H1 (cell line): ENCODE measurements around the gene TBC1D22A. TPM values are rescaled to one million over a fixed set of nuclear protein-coding genes. Genes with fewer than 3 reads are reported as not detected.

ENCODE experiments used
- CTCF ChIA-PET: fragments of 300-600 bp; sonication (Branson Sonifier 250); formaldehyde crosslinking; loops from one replicate; lab custom pipeline; 2021; ENCODE audit not compliant: partially characterized antibody; lab: Charles Lee
- POLR2A ChIA-PET: fragments of 300-600 bp; sonication (Branson Sonifier 250); formaldehyde crosslinking; loops from one replicate; lab custom pipeline; 2021; ENCODE audit warnings: inconsistent platforms; ENCODE audit not compliant: partially characterized antibody; lab: Charles Lee
- DNase-seq, 2 experiments: peaks; one replicate each; pipeline versions ENCODE4 v3.0.0 to v3.0.0-alpha.2; 2010 to 2022; ENCODE audit warnings: low spot score in 2 of 2, low read depth in 1 of 2, mixed read lengths in 1 of 2
- FAIRE-seq: peaks from 2 replicates; lab custom pipeline; 2011; peaks lifted over from hg19 to GRCh38; lab: Jason Lieb, UNC
- H2AFZ ChIP-seq: 2 replicates; pipeline ENCODE4 v1.8.1; 2012; ENCODE audit warnings: low read length, inconsistent platforms
- H2AK5ac ChIP-seq: 2 replicates; pipeline ENCODE4 v1.6.1; 2013; ENCODE audit warnings: low read depth, low read length
- H2BK120ac ChIP-seq: replicated peaks from 2 replicates; pipeline ENCODE3; 2013; ENCODE audit warnings: low read depth, low read length, inconsistent platforms
- H2BK12ac ChIP-seq: 2 replicates; pipeline ENCODE4 v1.6.1; 2013; ENCODE audit warnings: low read depth, low read length
- H2BK15ac ChIP-seq: 2 replicates; pipeline ENCODE4 v1.6.1; 2013; ENCODE audit warnings: low read length
- H2BK20ac ChIP-seq: 2 replicates; pipeline ENCODE4 v1.6.1; 2013; ENCODE audit warnings: low read length
- H2BK5ac ChIP-seq: 2 replicates; pipeline ENCODE4 v1.6.1; 2013; ENCODE audit warnings: low read depth, low read length
- H3K14ac ChIP-seq: 2 replicates; pipeline ENCODE4 v1.6.1; 2013; ENCODE audit warnings: inconsistent platforms; ENCODE audit not compliant: insufficient read length
- H3K18ac ChIP-seq: 2 replicates; pipeline ENCODE4 v1.6.1; 2013; ENCODE audit warnings: low read length; ENCODE audit errors: extremely low read depth
- H3K23ac ChIP-seq: 2 replicates; pipeline ENCODE4 v1.6.1; 2013; ENCODE audit warnings: inconsistent platforms; ENCODE audit not compliant: insufficient read length
- H3K23me2 ChIP-seq: 2 replicates; pipeline ENCODE4 v1.6.1; 2013; ENCODE audit warnings: low read depth, low read length
- H3K27ac ChIP-seq: 2 replicates; pipeline ENCODE4 v1.6.1; 2011; ENCODE audit warnings: low read depth, low read length, inconsistent platforms
- H3K27me3 ChIP-seq, 4 experiments: replicated peaks in 1 of 4; 1 replicate in 1 of 4; 2 replicates in 3 of 4; pipeline versions ENCODE4 v1.6.1 to v1.8.1; 2011 to 2013; ENCODE audit warnings: low read length in 3 of 4, mild to moderate bottlenecking in 3 of 4, inconsistent platforms in 2 of 4, mixed read lengths in 2 of 4, moderate library complexity in 1 of 4; ENCODE audit not compliant: control insufficient read depth in 3 of 4, insufficient read depth in 3 of 4; ENCODE audit errors: extremely low read depth in 1 of 4
- H3K36me3 ChIP-seq, 4 experiments: 2 replicates each; pipeline versions ENCODE4 v1.6.1 to v1.8.1; 2011 to 2013; ENCODE audit warnings: mild to moderate bottlenecking in 4 of 4, low read length in 3 of 4, moderate library complexity in 2 of 4, control low read depth in 1 of 4, inconsistent platforms in 1 of 4; ENCODE audit not compliant: insufficient read depth in 4 of 4, control insufficient read depth in 2 of 4
- H3K4ac ChIP-seq: replicated peaks from 2 replicates; pipeline ENCODE3; 2013; ENCODE audit warnings: low read length, low read depth, mixed read lengths, inconsistent platforms; ENCODE audit not compliant: insufficient read length
- H3K4me1 ChIP-seq, 4 experiments: replicated peaks in 1 of 4; 1 replicate in 1 of 4; 2 replicates in 3 of 4; pipeline versions ENCODE4 v1.6.1 to v1.8.1; 2011 to 2013; ENCODE audit warnings: low read length in 3 of 4, inconsistent platforms in 2 of 4, mixed read lengths in 1 of 4; ENCODE audit not compliant: insufficient read depth in 4 of 4, control insufficient read depth in 3 of 4
- H3K4me2 ChIP-seq, 2 experiments: 2 replicates each; pipeline versions ENCODE4 v1.6.1 to v1.8.1; 2011 to 2013; ENCODE audit warnings: low read depth in 2 of 2, low read length in 2 of 2, control low read depth in 1 of 2, inconsistent platforms in 1 of 2, mild to moderate bottlenecking in 1 of 2; ENCODE audit not compliant: insufficient read depth in 1 of 2
- H3K4me3 ChIP-seq, 4 experiments: fragments of 200-600, 300-600 bp in 1 of 4; sonication (generic), shearing (Covaris generic), sonication (Bioruptor Twin) in 1 of 4; 2 replicates each; pipeline versions ENCODE4 v1.5.1 to v1.8.1; 2011 to 2016; ENCODE audit warnings: low read length in 4 of 4, low read depth in 3 of 4, control low read depth in 2 of 4, inconsistent platforms in 2 of 4, mild to moderate bottlenecking in 2 of 4, mixed read lengths in 1 of 4, moderate library complexity in 1 of 4; ENCODE audit not compliant: insufficient read depth in 2 of 4; ENCODE audit errors: extremely low read depth in 1 of 4
- H3K56ac ChIP-seq: replicated peaks from 2 replicates; pipeline ENCODE3; 2013; ENCODE audit warnings: low read depth, mild to moderate bottlenecking, mixed read lengths, low read length, inconsistent platforms; ENCODE audit not compliant: insufficient read length
- H3K79me1 ChIP-seq: 2 replicates; pipeline ENCODE4 v1.6.1; 2013; ENCODE audit warnings: low read depth, low read length, control low read depth
- H3K79me2 ChIP-seq, 2 experiments: 2 replicates each; pipeline versions ENCODE4 v1.6.1 to v1.8.1; 2012 to 2013; ENCODE audit warnings: low read length in 2 of 2, mild to moderate bottlenecking in 2 of 2, inconsistent platforms in 1 of 2; ENCODE audit not compliant: insufficient read depth in 2 of 2, control insufficient read depth in 1 of 2
- H3K9ac ChIP-seq, 4 experiments: replicated peaks in 1 of 4; 1 replicate in 1 of 4; 2 replicates in 3 of 4; pipeline versions ENCODE4 v1.6.1 to v1.8.1; 2011 to 2013; ENCODE audit warnings: low read depth in 3 of 4, low read length in 3 of 4, control low read depth in 2 of 4, mild to moderate bottlenecking in 2 of 4, moderate library complexity in 2 of 4, inconsistent platforms in 1 of 4; ENCODE audit errors: extremely low read depth in 1 of 4
- H3K9me3 ChIP-seq, 2 experiments: 2 replicates each; pipeline versions ENCODE4 v1.6.1 to v1.8.1; 2012 to 2013; ENCODE audit warnings: mild to moderate bottlenecking in 2 of 2, moderate library complexity in 2 of 2, control low read depth in 1 of 2, inconsistent platforms in 1 of 2, low read depth in 1 of 2, low read length in 1 of 2, mixed read lengths in 1 of 2; ENCODE audit not compliant: insufficient read depth in 2 of 2
- H4K20me1 ChIP-seq, 2 experiments: replicated peaks in 1 of 2; 2 replicates each; pipeline versions ENCODE3 to v1.8.1; 2011 to 2013; ENCODE audit warnings: inconsistent platforms in 2 of 2, low read length in 2 of 2, mild to moderate bottlenecking in 1 of 2; ENCODE audit not compliant: insufficient read depth in 2 of 2, control insufficient read depth in 1 of 2
- H4K5ac ChIP-seq: 2 replicates; pipeline ENCODE4 v1.6.1; 2013; ENCODE audit warnings: low read length, low read depth, mixed read lengths, inconsistent platforms; ENCODE audit not compliant: insufficient read length
- H4K8ac ChIP-seq: 2 replicates; pipeline ENCODE4 v1.8.0; 2013; ENCODE audit warnings: mild to moderate bottlenecking, moderate library complexity, low read length, inconsistent platforms; ENCODE audit not compliant: insufficient read depth; ENCODE audit errors: extremely low read depth
- H4K91ac ChIP-seq: replicated peaks from 2 replicates; pipeline ENCODE3; 2013; ENCODE audit warnings: low read length, mixed read lengths, inconsistent platforms; ENCODE audit not compliant: insufficient read length
- BRCA1 ChIP-seq: IDR thresholded peaks from 2 replicates; pipeline ENCODE4 v1.6.1; 2012; ENCODE audit warnings: low read depth, low read length, improper control_type of control experiment
- CEBPB ChIP-seq: IDR thresholded peaks from 2 replicates; pipeline ENCODE4 v1.6.1; 2012; ENCODE audit warnings: low read depth, low read length
- WGBS, 2 experiments: shearing (Covaris generic) in 1 of 2; methylation state at CpG; one replicate each; pipeline versions ENCODE4 v1.1.6 to v1.1.7; 2013 to 2015; ENCODE audit warnings: low lambda C conversion rate in 2 of 2, mixed read lengths in 2 of 2, inconsistent platforms in 1 of 2, low coverage in 1 of 2, missing lambda C conversion rate in 1 of 2; ENCODE audit not compliant: insufficient replicate concordance in 2 of 2, insufficient coverage in 1 of 2, insufficient read length in 1 of 2; ENCODE audit errors: extremely low coverage in 1 of 2, missing lambda C conversion rate in 1 of 2; 5-methylcytosine and 5-hydroxymethylcytosine counted together
- polyA plus RNA-seq, 7 experiments: library from polyadenylated mRNA; depleted of rRNA in 3 of 7; stranded (reverse) in 5 of 7; unstranded in 2 of 7; fragments of >200 nt in 5 of 7; fragments of 200-250 nt in 2 of 7; gene quantifications; 1 replicate in 5 of 7; 2 replicates in 1 of 7; 4 replicates in 1 of 7; pipeline versions ENCODE4 v1.2.1 to v1.2.3, GENCODE V29; 2011 to 2013; ENCODE audit warnings: missing spikeins in 2 of 7, mixed read lengths in 2 of 7
- total RNA-seq: library from RNA; stranded (reverse); fragmentation: NEBNext Ultra II Directional; extraction: Animal tissue kit (Norgen Biotek cat#: 25700); gene quantifications from 2 replicates; pipeline ENCODE4 v1.2.1, GENCODE V29; 2021
- TF ChIP-seq, protein P1 (sequence below): IDR thresholded peaks from 2 replicates; pipeline ENCODE4 v1.6.1; 2012; ENCODE audit warnings: inconsistent platforms

The TBC1D22A gene
- total and polyA plus RNA-seq, 2 of the 8 experiments (the other 6 are each of a cell fraction or from before 2014, with no cell fraction given): 11.9 to 18.4 TPM

DNA sequence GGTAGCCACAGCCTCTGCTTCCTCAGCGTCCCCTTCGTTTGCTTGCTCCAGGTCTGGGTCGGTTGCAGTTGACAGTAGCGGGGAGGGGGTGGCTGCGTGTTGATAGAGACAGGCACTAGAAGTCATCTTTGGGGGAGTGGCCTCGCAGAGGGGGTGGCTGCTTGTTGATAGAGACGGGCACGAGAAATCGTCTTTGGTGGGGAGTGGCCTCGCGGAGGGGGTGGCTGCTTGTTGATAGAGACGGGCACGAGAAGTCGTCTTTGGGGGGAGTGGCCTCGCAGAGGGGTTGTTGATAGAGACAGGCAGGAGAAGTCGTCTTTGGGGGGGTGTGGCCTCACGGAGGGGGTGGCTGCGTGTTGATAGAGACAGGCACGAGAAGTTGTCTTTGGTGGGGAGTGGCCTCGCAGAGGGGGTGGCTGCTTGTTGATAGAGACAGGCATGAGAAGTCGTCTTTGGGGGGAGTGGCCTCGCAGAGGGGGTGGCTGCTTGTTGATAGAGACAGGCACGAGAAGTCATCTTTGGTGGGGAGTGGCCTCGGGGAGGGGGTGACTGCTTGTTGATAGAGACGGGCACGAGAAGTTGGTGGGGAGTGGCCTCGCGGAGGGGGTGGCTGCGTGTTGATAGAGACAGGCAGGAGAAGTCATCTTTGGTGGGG is 328.3 kb downstream of the TBC1D22A start:
- H3K23ac ChIP-seq: no peak overlapping the region
- H2BK15ac ChIP-seq: no peak overlapping the region
- peaks cover 0 to 4% of the 10 kb centered on the region in 2 experiments for H4K20me1 ChIP-seq
- H2BK12ac ChIP-seq: no peak overlapping the region
- peak; percentile 42 for FAIRE-seq
- no peak overlapping the region for H4K5ac ChIP-seq
- no peaks in the 10 kb centered on the region for H3K23me2 ChIP-seq
- H3K79me1 ChIP-seq: no peaks in the 10 kb centered on the region
- H2BK120ac ChIP-seq: no peak overlapping the region
- H2AK5ac ChIP-seq: no peak overlapping the region
- no peak overlapping the region for H3K56ac ChIP-seq
- H3K27me3 ChIP-seq: no peaks in the 10 kb centered on the region
- H3K18ac ChIP-seq: no peak overlapping the region
- CTCF ChIA-PET: interaction anchor here (0.8 kb wide), 1 partner anchor 124 kb away, joined by 3 read pairs; no protein-coding TSS in a partner anchor
- H2BK5ac ChIP-seq: no peak overlapping the region
- H4K8ac ChIP-seq: no peak overlapping the region
- peak overlapping the region; percentile 76 to 90 for H3K4me2 ChIP-seq
- no peak overlapping the region for H4K91ac ChIP-seq
- no peak overlapping the region for H2BK20ac ChIP-seq
- H3K14ac ChIP-seq: no peak overlapping the region
- no peak overlapping the region for H3K9ac ChIP-seq
- H3K36me3 ChIP-seq: no peaks in the 10 kb centered on the region
- 14% methylated on average over 23 of the region's 29 CpGs; no CpG with 5 or more reads in 1 of the 2 experiments for WGBS, 2 experiments
- H2AFZ ChIP-seq: no peak overlapping the region
- TF ChIP-seq BRCA1 (no peak), CEBPB (no peak)
- TF ChIP-seq, protein P1, sequence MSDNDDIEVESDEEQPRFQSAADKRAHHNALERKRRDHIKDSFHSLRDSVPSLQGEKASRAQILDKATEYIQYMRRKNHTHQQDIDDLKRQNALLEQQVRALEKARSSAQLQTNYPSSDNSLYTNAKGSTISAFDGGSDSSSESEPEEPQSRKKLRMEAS: no peak
- H3K4ac ChIP-seq: no peak overlapping the region
- no peak overlapping the region for H3K27ac ChIP-seq
- POLR2A ChIA-PET: no interaction called here
- H3K4me3 ChIP-seq: peak overlapping the region; percentile 27 to 59 (median 32); a peak in 7 of 8 replicates
- peak in 1 of 2 experiments; percentile 62 for DNase-seq
- H3K4me1 ChIP-seq: peaks cover 0 to 14% (median 9%) of the 10 kb centered on the region in 4 experiments; a peak in 5 of 7 replicates
- H3K9me3 ChIP-seq: peaks cover 0 to 4% of the 10 kb centered on the region in 2 experiments; a peak in 3 of 4 replicates
- H3K79me2 ChIP-seq: no peaks in the 10 kb centered on the region
